ENCODE results near the gene RAB34. TPM values are rescaled to one million over a fixed set of nuclear protein-coding genes. Genes with fewer than 3 reads are reported as not detected.

The RAB34 gene
- total and polyA plus RNA-seq, 9 of the 15 experiments (the other 6 are each of a cell fraction or from before 2014, with no cell fraction given) = 0.07 to 3.8 (median 0.46) TPM; not detected in 1

DNA sequence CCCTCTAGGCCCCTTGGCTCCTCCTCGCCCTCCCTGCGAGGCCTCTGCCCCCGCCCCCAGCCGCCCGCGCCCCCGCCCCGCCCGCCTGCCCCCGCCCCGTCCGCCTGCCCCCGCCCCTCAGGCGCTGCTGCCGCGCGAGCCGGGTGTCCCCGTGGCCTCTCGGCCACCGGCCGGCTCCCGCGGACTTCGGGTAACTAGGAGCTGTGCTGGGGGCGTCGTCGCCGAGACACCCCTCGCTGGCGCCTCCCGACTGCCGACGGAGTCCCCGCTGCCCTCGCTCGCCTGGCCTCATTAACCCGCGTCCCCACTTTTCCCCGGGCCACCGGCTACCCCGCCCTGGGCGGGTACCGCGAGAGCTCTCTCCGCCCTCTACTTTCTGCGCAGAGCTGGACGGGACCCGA is 8.6 kb upstream of the RAB34 start, which contains the start of gene TLCD1 (continued):
- TF ChIP-seq RREB1 (CRISPR knock-in tag; IDR thresholded peaks at IDR 0.05) (no peak), U2AF1 (optimal IDR thresholded peaks at IDR 0.05; ENCODE audit: low read depth, low read length) (peak; percentile 1), PML (IDR thresholded peaks at IDR 0.05; ENCODE audit: low read length) (no peak), TEAD2 (tag; IDR thresholded peaks at IDR 0.05) (no peak), LARP7 (IDR thresholded peaks at IDR 0.05) (no peak), ZNF175 (CRISPR knock-in tag; IDR thresholded peaks at IDR 0.05; ENCODE audit: low read depth) (no peak), ZNF830 (CRISPR knock-in tag; IDR thresholded peaks at IDR 0.05) (no peak), KDM4B (IDR thresholded peaks at IDR 0.05; ENCODE audit: borderline replicate concordance in 2 of 2, low read depth in 1 of 2) (no peak; a peak in 1 of 4 replicates), SMARCB1 (IDR thresholded peaks at IDR 0.05; ENCODE audit: insufficient read length, low read depth) (no peak), ZFP30 (CRISPR knock-in tag; IDR thresholded peaks at IDR 0.05; ENCODE audit: borderline replicate concordance) (no peak), CREB5 (CRISPR knock-in tag; IDR thresholded peaks at IDR 0.05) (no peak), ZNF140 (CRISPR knock-in tag; IDR thresholded peaks at IDR 0.05) (no peak), E2F5 (CRISPR knock-in tag; IDR thresholded peaks at IDR 0.05) (no peak), NFRKB (IDR thresholded peaks at IDR 0.05; ENCODE audit: low read depth) (no peak), ZNF589 (CRISPR knock-in tag; IDR thresholded peaks at IDR 0.05; ENCODE audit: low read depth) (no peak; the same call in 1 of the 2 replicates), ZBTB1 (CRISPR knock-in tag; IDR thresholded peaks at IDR 0.05; ENCODE audit: borderline replicate concordance, low read depth) (peak; percentile 38; the same call in 1 of the 2 replicates), NONO (IDR thresholded peaks at IDR 0.05; ENCODE audit: low read depth in 2 of 2, low read length in 1 of 2) (no peak)
- TF ChIP-seq, protein P1, sequence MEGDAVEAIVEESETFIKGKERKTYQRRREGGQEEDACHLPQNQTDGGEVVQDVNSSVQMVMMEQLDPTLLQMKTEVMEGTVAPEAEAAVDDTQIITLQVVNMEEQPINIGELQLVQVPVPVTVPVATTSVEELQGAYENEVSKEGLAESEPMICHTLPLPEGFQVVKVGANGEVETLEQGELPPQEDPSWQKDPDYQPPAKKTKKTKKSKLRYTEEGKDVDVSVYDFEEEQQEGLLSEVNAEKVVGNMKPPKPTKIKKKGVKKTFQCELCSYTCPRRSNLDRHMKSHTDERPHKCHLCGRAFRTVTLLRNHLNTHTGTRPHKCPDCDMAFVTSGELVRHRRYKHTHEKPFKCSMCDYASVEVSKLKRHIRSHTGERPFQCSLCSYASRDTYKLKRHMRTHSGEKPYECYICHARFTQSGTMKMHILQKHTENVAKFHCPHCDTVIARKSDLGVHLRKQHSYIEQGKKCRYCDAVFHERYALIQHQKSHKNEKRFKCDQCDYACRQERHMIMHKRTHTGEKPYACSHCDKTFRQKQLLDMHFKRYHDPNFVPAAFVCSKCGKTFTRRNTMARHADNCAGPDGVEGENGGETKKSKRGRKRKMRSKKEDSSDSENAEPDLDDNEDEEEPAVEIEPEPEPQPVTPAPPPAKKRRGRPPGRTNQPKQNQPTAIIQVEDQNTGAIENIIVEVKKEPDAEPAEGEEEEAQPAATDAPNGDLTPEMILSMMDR (IDR thresholded peaks at IDR 0.05 in 2 of 3, conservative IDR thresholded peaks at IDR 0.05 in 1 of 3; ENCODE audit: insufficient read depth in 2 of 3, low read depth in 1 of 3, low read length in 3 of 3) = no peak
